KMS-11 (cell line): ENCODE measurements around the gene BEX1.

Source experiments
- H2AFZ ChIP-seq: fragments of 200-600 bp; sonication (generic); 2 replicates; pipeline ENCODE4 v1.6.1; 2016; ENCODE audit warnings: antibody characterized with exemption, mixed run types, low read depth
- H3K27ac ChIP-seq: fragments of 200-600 bp; sonication (generic); 2 replicates; pipeline ENCODE4 v1.6.1; 2016; ENCODE audit warnings: mild to moderate bottlenecking, mixed run types
- H3K27me3 ChIP-seq: fragments of 200-600 bp; sonication (generic); 2 replicates; pipeline ENCODE4 v1.6.1; 2017; ENCODE audit warnings: mild to moderate bottlenecking, low read depth, mixed run types, moderate library complexity; ENCODE audit not compliant: insufficient read depth
- H3K36me3 ChIP-seq: fragments of 200-600 bp; sonication (generic); 2 replicates; pipeline ENCODE4 v1.6.1; 2017; ENCODE audit warnings: mild to moderate bottlenecking, mixed run types; ENCODE audit not compliant: insufficient read depth
- H3K4me1 ChIP-seq: fragments of 200-600 bp; sonication (generic); 2 replicates; pipeline ENCODE4 v1.6.1; 2016; ENCODE audit warnings: mild to moderate bottlenecking, low read depth, mixed run types; ENCODE audit not compliant: poor library complexity, severe bottlenecking
- H3K4me2 ChIP-seq: fragments of 200-600 bp; sonication (generic); 2 replicates; pipeline ENCODE4 v1.7.0; 2016; ENCODE audit warnings: mild to moderate bottlenecking, mixed run types
- H3K4me3 ChIP-seq: fragments of 200-600 bp; sonication (generic); IDR thresholded peaks from 2 replicates; pipeline ENCODE4 v1.6.1; 2017; ENCODE audit warnings: low read depth, low read length, mixed read lengths; ENCODE audit not compliant: insufficient read depth
- H3K79me2 ChIP-seq: fragments of 200-600 bp; sonication (generic); 2 replicates; pipeline ENCODE4 v1.6.1; 2016; ENCODE audit warnings: low read depth, mixed run types; ENCODE audit not compliant: insufficient read depth
- H3K9ac ChIP-seq: fragments of 200-600 bp; sonication (generic); 2 replicates; pipeline ENCODE4 v1.6.1; 2016; ENCODE audit warnings: mild to moderate bottlenecking, mixed run types
- H4K20me1 ChIP-seq: fragments of 200-600 bp; sonication (generic); 2 replicates; pipeline ENCODE4 v1.6.1; 2016; ENCODE audit warnings: mild to moderate bottlenecking, mixed run types; ENCODE audit not compliant: insufficient read depth
- CTCF ChIP-seq: fragments of 200-600 bp; sonication (generic); conservative IDR thresholded peaks from 2 replicates; pipeline ENCODE4 v1.6.1; 2017; ENCODE audit warnings: low read depth, mild to moderate bottlenecking, antibody characterized with exemption, low read length, moderate library complexity, mixed read lengths

BEX1 gene

GRCh38 chrX:103063191-103063845 is 653 bp downstream of the BEX1 start:
- H3K4me3 ChIP-seq: no peak overlapping the region
- H3K9ac ChIP-seq: no peak overlapping the region
- no peak overlapping the region for H3K27ac ChIP-seq
- H3K27me3 ChIP-seq: no peaks in the 10 kb centered on the region
- H3K4me2 ChIP-seq: no peak overlapping the region
- no peaks in the 10 kb centered on the region for H4K20me1 ChIP-seq
- H2AFZ ChIP-seq: no peak overlapping the region
- H3K36me3 ChIP-seq: no peaks in the 10 kb centered on the region
- H3K79me2 ChIP-seq: no peaks in the 10 kb centered on the region
- H3K4me1 ChIP-seq: no peaks in the 10 kb centered on the region
- TF ChIP-seq CTCF: no peak

GRCh38 chrX:103061486-103061885 is 2.5 kb downstream of the BEX1 start:
- no peaks in the 10 kb centered on the region for H4K20me1 ChIP-seq
- H3K27ac ChIP-seq: no peak overlapping the region
- no peak overlapping the region for H3K4me2 ChIP-seq
- H3K36me3 ChIP-seq: no peaks in the 10 kb centered on the region
- H3K79me2 ChIP-seq: no peaks in the 10 kb centered on the region
- H3K9ac ChIP-seq: no peak overlapping the region
- H3K27me3 ChIP-seq: no peaks in the 10 kb centered on the region
- no peak for TF ChIP-seq CTCF
- no peak overlapping the region for H2AFZ ChIP-seq
- peaks cover 2% of the 10 kb centered on the region for H3K4me1 ChIP-seq
- H3K4me3 ChIP-seq: no peak overlapping the region

GRCh38 chrX:103056902-103057301 is 7.1 kb downstream of the BEX1 start:
- peaks cover 4% of the 10 kb centered on the region for H3K4me1 ChIP-seq
- no peaks in the 10 kb centered on the region for H3K27me3 ChIP-seq
- no peak for TF ChIP-seq CTCF
- H2AFZ ChIP-seq: no peak overlapping the region
- H4K20me1 ChIP-seq: no peaks in the 10 kb centered on the region
- H3K36me3 ChIP-seq: no peaks in the 10 kb centered on the region
- no peak overlapping the region for H3K27ac ChIP-seq
- no peak overlapping the region for H3K4me3 ChIP-seq
- H3K79me2 ChIP-seq: no peaks in the 10 kb centered on the region
- H3K9ac ChIP-seq: no peak overlapping the region
- H3K4me2 ChIP-seq: no peak overlapping the region

- no peaks in the 10 kb centered on the region for H4K20me1 ChIP-seq
- no peaks in the 10 kb centered on the region for H3K36me3 ChIP-seq
- TF ChIP-seq CTCF: no peak
- H3K4me2 ChIP-seq: no peak overlapping the region
- no peak overlapping the region for H3K9ac ChIP-seq
- no peak overlapping the region for H3K27ac ChIP-seq
- H3K27me3 ChIP-seq: no peaks in the 10 kb centered on the region
- no peaks in the 10 kb centered on the region for H3K79me2 ChIP-seq
- no peak overlapping the region for H2AFZ ChIP-seq
- H3K4me3 ChIP-seq: no peak overlapping the region
- peaks cover 4% of the 10 kb centered on the region for H3K4me1 ChIP-seq
Observed at GRCh38 chrX:103052625-103053024, 11.3 kb downstream of the BEX1 start.
